Thyroid gland (tissue), 4 donors: Measurements from ENCODE around the gene BACH2.

Experiments used
- CTCF ChIP-seq, 6 experiments: fragments of 200-600 bp in 3 of 6; fragments of 450-650 bp in 3 of 6; sonication (generic) in 3 of 6; IDR thresholded peaks; one replicate each; pipeline ENCODE4 v1.5.1; 2016 to 2019; ENCODE audit warnings: antibody characterized with exemption in 6 of 6, mild to moderate bottlenecking in 2 of 6, inconsistent platforms in 1 of 6, moderate library complexity in 1 of 6
- POLR2A ChIP-seq, 2 donors: fragments of 450-650 bp; IDR thresholded peaks; one replicate each; pipeline ENCODE4 v1.6.1; 2017; ENCODE audit warnings: antibody characterized with exemption in 2 of 2, mild to moderate bottlenecking in 2 of 2, moderate library complexity in 1 of 2

- TF ChIP-seq CTCF (IDR thresholded peaks at IDR 0.05) (no peak), POLR2A (IDR thresholded peaks at IDR 0.05) (no peak)
Observed at GRCh38 chr6:90096818-90097217, 199.8 kb downstream of the BACH2 start.
